Kidney (tissue), 14 donors: ENCODE results near the gene MS4A10. TPM values are rescaled to one million over a fixed set of nuclear protein-coding genes. Genes with fewer than 3 reads are reported as not detected.

Experiments used
- DNase-seq, 5 donors: peaks; one replicate each; pipeline ENCODE4 v3.0.0-alpha.2; 2013 to 2020
- FAIRE-seq: peaks from 2 replicates; lab custom pipeline; 2012; peaks lifted over from hg19 to GRCh38; lab: Jason Lieb, UNC
- H3K27ac ChIP-seq, 2 donors: one replicate each; pipeline ENCODE4 v1.7.0; 2013; ENCODE audit warnings: low read depth in 2 of 2, low read length in 2 of 2, inconsistent platforms in 1 of 2
- H3K27me3 ChIP-seq: one replicate; pipeline ENCODE4 v1.7.1; 2013; ENCODE audit warnings: low read length, inconsistent platforms; ENCODE audit not compliant: control insufficient read depth, insufficient read depth
- H3K36me3 ChIP-seq, 3 donors: one replicate each; pipeline versions ENCODE4 v1.7.0 to v1.7.1; 2013; ENCODE audit warnings: low read length in 3 of 3, control low read depth in 1 of 3, inconsistent platforms in 1 of 3; ENCODE audit not compliant: insufficient read depth in 3 of 3, control insufficient read depth in 2 of 3
- H3K4me1 ChIP-seq, 3 donors: one replicate each; pipeline versions ENCODE4 v1.7.0 to v1.7.1; 2013; ENCODE audit warnings: low read length in 3 of 3, inconsistent platforms in 1 of 3, low read depth in 1 of 3; ENCODE audit not compliant: control insufficient read depth in 2 of 3, insufficient read depth in 2 of 3
- H3K4me3 ChIP-seq, 3 donors: one replicate each; pipeline versions ENCODE4 v1.7.0 to v1.8.1; 2013; ENCODE audit warnings: low read length in 3 of 3, control low read depth in 1 of 3, inconsistent platforms in 1 of 3
- H3K9ac ChIP-seq, 3 donors: one replicate each; pipeline versions ENCODE4 v1.7.0 to v1.7.1; 2013; ENCODE audit warnings: low read length in 3 of 3, control low read depth in 1 of 3, inconsistent platforms in 1 of 3
- H3K9me3 ChIP-seq, 3 donors: one replicate each; pipeline versions ENCODE4 v1.7.0 to v1.7.1; 2013; ENCODE audit warnings: low read length in 3 of 3, control low read depth in 1 of 3, inconsistent platforms in 1 of 3; ENCODE audit not compliant: control insufficient read depth in 2 of 3, insufficient read depth in 1 of 3
- CTCF ChIP-seq: IDR thresholded peaks from 3 replicates; pipeline ENCODE4 v1.5.1; 2012; ENCODE audit warnings: mild to moderate bottlenecking, moderate library complexity, borderline replicate concordance; ENCODE audit not compliant: insufficient read depth; ENCODE audit errors: extremely low read depth
- intact Hi-C: fragments of 100-400 bp; cut with DNase I; formaldehyde crosslinking; loops from one replicate; pipeline ENCODE4 v1.11.1; 2022
- polyA plus RNA-seq: library from polyadenylated mRNA; stranded (reverse); fragments of 350-450 nt; fragmentation: Illumina TruSeq; extraction: RNeasy Lipid Tissue Mini Kit (QIAGEN cat#74804); gene quantifications from one replicate; pipeline ENCODE4 v1.2.3, GENCODE V29; 2014; ENCODE audit warnings: low read depth, low replicate concordance; ENCODE audit not compliant: insufficient read depth
- total RNA-seq: library from RNA; stranded (reverse); fragmentation: NEBNext Ultra II Directional; extraction: Animal tissue kit (Norgen Biotek cat#: 25700); gene quantifications from one replicate; pipeline ENCODE4 v1.2.1, GENCODE V29; 2021
- donor health status: control.
- donor health status: control.
- donor health status: control.
- donor health status: control.
- donor health status: control.
- donor health status: DM: yes; HTN: yes; CAD: no.
- donor health status: Normal renal cell carcinoma (clear cell type).

MS4A10 gene
- total and polyA plus RNA-seq, 2 donors from 2014 or later: 1.1 TPM; not detected in 1

- H3K9ac ChIP-seq: no peak overlapping the region
- no peaks in the 10 kb centered on the region for H3K27me3 ChIP-seq
- intact Hi-C loops: no loop called here
- DNase-seq (peak in 1 of 5 donors; percentile 39), FAIRE-seq (no peak)
- no peak overlapping the region for H3K4me3 ChIP-seq
- no peak for TF ChIP-seq CTCF
- H3K27ac ChIP-seq: no peak overlapping the region
- no peaks in the 10 kb centered on the region for H3K4me1 ChIP-seq
- H3K36me3 ChIP-seq: no peaks in the 10 kb centered on the region
- H3K9me3 ChIP-seq: no peaks in the 10 kb centered on the region
Measured at GRCh38 chr11:60771879-60772525, 13.1 kb upstream of the MS4A10 start.

- H3K4me3 ChIP-seq: no peak overlapping the region
- no peak overlapping the region for H3K9ac ChIP-seq
- FAIRE-seq: no peak
- H3K27me3 ChIP-seq: no peaks in the 10 kb centered on the region
- H3K9me3 ChIP-seq: no peaks in the 10 kb centered on the region
- no peak for TF ChIP-seq CTCF
- intact Hi-C loops: no loop called here
- H3K36me3 ChIP-seq: no peaks in the 10 kb centered on the region
- no peaks in the 10 kb centered on the region for H3K4me1 ChIP-seq
- H3K27ac ChIP-seq: no peak overlapping the region
- DNase-seq: peak in 1 of 5 donors; percentile 50
Measured at GRCh38 chr11:60772666-60773065, 12.5 kb upstream of the MS4A10 start.

GRCh38 chr11:60774726-60775125 lies 10.4 kb upstream of the MS4A10 start:
- no peak for FAIRE-seq
- no peak overlapping the region for H3K9ac ChIP-seq
- no peak overlapping the region for H3K4me3 ChIP-seq
- DNase-seq: peak in 1 of 5 donors; percentile 64
- H3K4me1 ChIP-seq: no peaks in the 10 kb centered on the region
- H3K9me3 ChIP-seq: no peaks in the 10 kb centered on the region
- TF ChIP-seq CTCF: no peak
- H3K36me3 ChIP-seq: no peaks in the 10 kb centered on the region
- no peak overlapping the region for H3K27ac ChIP-seq
- intact Hi-C loops: no loop called here
- H3K27me3 ChIP-seq: no peaks in the 10 kb centered on the region
